OCI-LY1 (cell line): Measurements from ENCODE around the gene CDC42BPB.

Source experiments
- H2AFZ ChIP-seq: fragments of 200-600 bp; sonication (generic), shearing (Covaris generic); 2 replicates; pipeline ENCODE4 v1.6.0; 2014; ENCODE audit warnings: antibody characterized with exemption, mild to moderate bottlenecking, low read length
- H3F3A ChIP-seq: fragments of 200-600 bp; sonication (generic), shearing (Covaris generic); 2 replicates; pipeline ENCODE4 v1.6.0; 2014; ENCODE audit warnings: mild to moderate bottlenecking, antibody characterized with exemption, low read length, moderate library complexity; ENCODE audit not compliant: insufficient read depth
- H3K27ac ChIP-seq: fragments of 200-600 bp; sonication (generic); 2 replicates; pipeline ENCODE4 v1.5.1; 2014; ENCODE audit warnings: low read length, mixed run types, mild to moderate bottlenecking, low read depth; ENCODE audit not compliant: poor library complexity, severe bottlenecking
- H3K27me3 ChIP-seq: fragments of 200-600 bp; sonication (generic); 2 replicates; pipeline ENCODE4 v1.6.0; 2014; ENCODE audit warnings: antibody characterized with exemption, mild to moderate bottlenecking, low read length, moderate library complexity; ENCODE audit not compliant: insufficient read depth
- H3K36me3 ChIP-seq: fragments of 200-600 bp; sonication (generic); 2 replicates; pipeline ENCODE4 v1.6.1; 2014; ENCODE audit warnings: mild to moderate bottlenecking, antibody characterized with exemption, low read length, moderate library complexity, mixed read lengths; ENCODE audit not compliant: insufficient read depth
- H3K4me1 ChIP-seq: fragments of 200-600 bp; sonication (generic); 2 replicates; pipeline ENCODE4 v1.5.1; 2014; ENCODE audit warnings: mild to moderate bottlenecking, low read length, moderate library complexity; ENCODE audit not compliant: insufficient read depth, severe bottlenecking
- H3K4me2 ChIP-seq: fragments of 200-600 bp; sonication (generic), shearing (Covaris generic); 2 replicates; pipeline ENCODE4 v1.6.1; 2014; ENCODE audit warnings: low read length
- H3K4me3 ChIP-seq: fragments of 200-600 bp; sonication (generic); 2 replicates; pipeline ENCODE4 v1.5.1; 2014; ENCODE audit warnings: low read length, low read depth, mild to moderate bottlenecking, mixed read lengths; ENCODE audit not compliant: poor library complexity, severe bottlenecking
- H3K79me2 ChIP-seq: fragments of 200-600 bp; shearing (Covaris generic); 2 replicates; pipeline ENCODE4 v1.6.1; 2016; ENCODE audit warnings: mixed run types, low read length, mixed read lengths; ENCODE audit not compliant: insufficient read depth
- H3K9ac ChIP-seq: fragments of 200-600 bp; sonication (generic), shearing (Covaris generic); 2 replicates; pipeline ENCODE4 v1.6.1; 2014; ENCODE audit warnings: mild to moderate bottlenecking, low read length, mixed read lengths
- H3K9me2 ChIP-seq: fragments of 200-600 bp; sonication (generic), shearing (Covaris generic); 2 replicates; pipeline ENCODE4 v1.6.1; 2014; ENCODE audit warnings: low read depth, mild to moderate bottlenecking, low read length, mixed read lengths
- H3K9me3 ChIP-seq: fragments of 200-600 bp; shearing (Covaris generic); 2 replicates; pipeline ENCODE4 v1.6.1; 2014; ENCODE audit warnings: low read length, mixed read lengths
- H4K20me1 ChIP-seq: fragments of 200-600 bp; sonication (generic), shearing (Covaris generic); 2 replicates; pipeline ENCODE4 v1.6.0; 2016; ENCODE audit warnings: mild to moderate bottlenecking, low read length; ENCODE audit not compliant: insufficient read depth
- CTCF ChIP-seq: fragments of 200-600 bp; sonication (generic), shearing (Covaris generic); IDR thresholded peaks from 2 replicates; pipeline ENCODE4 v1.5.1; 2017; ENCODE audit warnings: mild to moderate bottlenecking, antibody characterized with exemption, low read length, moderate library complexity, mixed read lengths
- EZH2 ChIP-seq: fragments of 200-600 bp; sonication (generic), shearing (Covaris generic); IDR thresholded peaks from 2 replicates; pipeline ENCODE4 v1.8.0; 2017; ENCODE audit warnings: borderline replicate concordance, mixed run types, mild to moderate bottlenecking, antibody characterized with exemption, low read length, moderate library complexity, mixed read lengths

CDC42BPB gene

GRCh38 chr14:102939329-102939728, 118.0 kb downstream of the CDC42BPB start:
- no peak overlapping the region for H3K4me3 ChIP-seq
- no peaks in the 10 kb centered on the region for H3K27me3 ChIP-seq
- H3K9me3 ChIP-seq: no peaks in the 10 kb centered on the region
- H2AFZ ChIP-seq: no peak overlapping the region
- peaks cover 94% of the 10 kb centered on the region for H3K4me1 ChIP-seq
- no peaks in the 10 kb centered on the region for H3K79me2 ChIP-seq
- no peaks in the 10 kb centered on the region; the same call in 1 of the 2 replicates for H3K36me3 ChIP-seq
- H3F3A ChIP-seq: 0 out of 2 replicates have a peak, but pooled peaks cover 6% of the 10 kb centered on the region
- H3K9ac ChIP-seq: no peak overlapping the region; the same call in 1 of the 2 replicates
- H3K9me2 ChIP-seq: no peaks in the 10 kb centered on the region
- H4K20me1 ChIP-seq: no peaks in the 10 kb centered on the region
- H3K27ac ChIP-seq: peak overlapping the region; percentile 92
- no peak for TF ChIP-seq CTCF
- no peak for TF ChIP-seq EZH2
- H3K4me2 ChIP-seq: no peak overlapping the region

GRCh38 chr14:102938191-102938590, 119.2 kb downstream of the CDC42BPB start:
- peak overlapping the region; percentile 99 for H3K27ac ChIP-seq
- H3K4me2 ChIP-seq: no peak overlapping the region
- H3K4me1 ChIP-seq: peaks cover 99% of the 10 kb centered on the region
- H3K9me3 ChIP-seq: no peaks in the 10 kb centered on the region
- no peaks in the 10 kb centered on the region for H3K79me2 ChIP-seq
- no peaks in the 10 kb centered on the region for H3K27me3 ChIP-seq
- H3F3A ChIP-seq: 0 out of 2 replicates have a peak, but pooled peaks cover 6% of the 10 kb centered on the region
- no peak overlapping the region for H3K4me3 ChIP-seq
- no peaks in the 10 kb centered on the region for H3K9me2 ChIP-seq
- no peak overlapping the region for H2AFZ ChIP-seq
- no peak overlapping the region; the same call in 1 of the 2 replicates for H3K9ac ChIP-seq
- H4K20me1 ChIP-seq: no peaks in the 10 kb centered on the region
- H3K36me3 ChIP-seq: no peaks in the 10 kb centered on the region; the same call in 1 of the 2 replicates
- no peak for TF ChIP-seq CTCF
- no peak for TF ChIP-seq EZH2

- H3K4me2 ChIP-seq: no peak overlapping the region
- H3K27me3 ChIP-seq: no peaks in the 10 kb centered on the region
- H3K4me3 ChIP-seq: no peak overlapping the region
- no peaks in the 10 kb centered on the region; the same call in 1 of the 2 replicates for H3K36me3 ChIP-seq
- H3F3A ChIP-seq: 0 out of 2 replicates have a peak, but pooled peaks cover 6% of the 10 kb centered on the region
- H3K27ac ChIP-seq: peak overlapping the region; percentile 99
- TF ChIP-seq CTCF: no peak
- TF ChIP-seq EZH2: no peak
- no peak overlapping the region for H2AFZ ChIP-seq
- peaks cover 98% of the 10 kb centered on the region for H3K4me1 ChIP-seq
- no peaks in the 10 kb centered on the region for H4K20me1 ChIP-seq
- H3K9ac ChIP-seq: peak overlapping the region; percentile 22; the same call in 1 of the 2 replicates
- H3K79me2 ChIP-seq: no peaks in the 10 kb centered on the region
- no peaks in the 10 kb centered on the region for H3K9me3 ChIP-seq
- H3K9me2 ChIP-seq: no peaks in the 10 kb centered on the region
These were observed 119.8 kb downstream of the CDC42BPB start for GRCh38 chr14:102937331-102938175.
